Amniotic stem cell (primary cell): ENCODE data around the gene MGST3.
"Not testable (repeated sequence)": the region's sequence is repeated elsewhere in the genome, so short reads cannot be mapped to it uniquely, and the experiment has no call there.

Experiments used
- DNase-seq: peaks from one replicate; lab custom pipeline; 2025; lab: John Stamatoyannopoulos, UW

MGST3 gene

DNA sequence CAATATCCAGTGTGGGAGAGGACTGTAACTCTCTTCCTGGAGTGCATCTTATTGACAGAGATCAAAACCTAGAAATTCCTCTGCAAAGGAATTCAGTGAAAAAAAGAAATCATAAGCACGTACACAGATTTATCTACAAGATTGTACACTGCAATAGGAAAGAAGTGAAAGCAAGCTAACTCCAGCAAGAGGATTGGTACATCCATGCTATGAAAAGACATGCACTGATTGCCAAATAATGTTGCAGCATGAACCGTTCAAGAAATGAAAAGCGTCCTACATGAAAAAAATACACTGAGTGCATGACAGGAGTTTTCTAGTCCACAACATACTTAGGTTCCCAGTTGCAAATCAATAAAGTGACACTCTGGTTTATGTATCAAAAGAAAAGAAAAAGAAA is 1.9 kb upstream of the MGST3 start:
- no peak for DNase-seq

- DNase-seq, result no peak
Measured at GRCh38 chr1:165629848-165630628, 996 bp upstream of the MGST3 start.

DNA sequence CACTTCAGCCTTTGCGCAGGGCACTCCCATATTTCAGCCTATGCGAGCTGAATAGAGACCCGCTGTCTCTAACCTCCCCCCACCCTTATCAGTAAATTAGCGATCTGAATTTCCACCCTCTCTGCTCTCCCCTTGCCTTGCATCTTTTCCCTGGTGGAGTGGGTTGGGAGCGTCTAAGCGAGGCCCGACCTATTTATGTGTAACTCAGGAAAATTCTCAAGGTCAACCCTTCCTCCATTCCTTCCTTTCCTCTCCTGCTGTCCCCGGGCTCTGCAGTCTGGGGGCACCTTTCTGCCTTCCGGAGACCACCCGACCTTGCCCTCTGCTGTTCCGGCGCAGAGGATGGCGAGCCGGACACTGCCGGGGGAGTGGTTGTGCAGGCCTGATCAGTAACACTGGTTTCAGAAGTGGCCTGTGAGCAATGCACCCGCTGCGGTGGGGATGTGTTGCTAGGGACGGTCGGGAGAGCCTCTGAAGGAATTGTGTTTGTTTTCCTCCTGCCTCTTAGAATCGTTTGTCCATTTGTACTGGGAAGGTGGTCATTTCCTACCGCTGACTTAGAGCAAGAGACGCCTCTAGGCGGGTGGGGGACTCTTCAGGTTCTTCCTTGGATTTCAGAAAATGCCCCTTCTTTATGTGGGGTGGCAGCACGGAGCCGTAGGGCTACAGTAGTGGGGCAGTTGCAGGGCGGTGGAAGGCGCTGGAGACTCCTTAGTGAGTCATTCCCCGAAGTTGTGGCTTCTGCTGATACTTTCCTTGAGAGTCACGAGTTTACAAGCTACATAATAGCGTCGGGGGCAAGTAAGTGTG is 513 bp downstream of the MGST3 start:
- peak; percentile 84 for DNase-seq

DNA sequence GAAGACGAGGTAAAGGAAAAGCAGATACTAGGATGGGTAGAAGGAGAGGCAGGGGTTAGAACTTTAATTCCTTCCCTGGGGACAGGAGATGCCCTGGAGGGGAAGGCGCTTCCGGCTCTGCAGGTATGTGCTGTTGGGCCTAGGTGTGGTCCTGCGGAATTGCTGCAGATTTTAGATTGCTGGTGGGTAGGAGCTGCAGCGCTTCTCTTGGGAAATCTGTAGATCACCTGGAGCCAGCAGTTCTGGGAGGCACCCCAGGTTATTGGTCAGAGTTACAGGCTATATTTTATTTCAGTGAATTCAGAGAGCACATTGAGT is 1.1 kb downstream of the MGST3 start:
- no peak for DNase-seq

GRCh38 chr1:165632491-165632890 is 1.5 kb downstream of the MGST3 start:
- DNase-seq, result no peak

GRCh38 chr1:165633614-165634013 is 2.6 kb downstream of the MGST3 start:
- DNase-seq, result peak; percentile 9

- DNase-seq, result no peak
Measured at GRCh38 chr1:165634154-165634921, 3.3 kb downstream of the MGST3 start.

- no peak for DNase-seq
Measured at GRCh38 chr1:165635329-165635728, 4.3 kb downstream of the MGST3 start.

DNA sequence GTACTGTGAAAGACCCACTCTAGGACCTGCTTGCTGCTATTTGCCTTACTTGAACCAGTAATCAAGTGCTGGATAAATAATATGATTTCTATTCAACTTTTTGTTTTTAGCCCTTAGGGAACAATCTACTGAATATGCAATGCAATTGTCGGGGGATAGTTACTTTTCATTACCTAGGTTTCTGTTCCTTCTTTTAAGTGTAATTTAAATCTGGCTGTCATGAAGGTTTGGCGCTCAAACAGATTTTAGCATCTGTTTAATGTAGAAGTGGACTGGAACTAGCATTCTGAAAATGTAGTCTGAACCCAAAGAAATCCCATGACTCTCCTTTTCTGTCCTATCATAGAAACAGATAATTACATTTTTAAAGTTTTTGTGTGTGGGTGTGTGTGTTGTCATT is 4.8 kb downstream of the MGST3 start:
- DNase-seq, result no peak

- DNase-seq, result no peak
Measured at GRCh38 chr1:165637427-165637826, 6.4 kb downstream of the MGST3 start.

GRCh38 chr1:165638211-165638610 is 7.2 kb downstream of the MGST3 start:
- DNase-seq, result not testable (repeated sequence)

- DNase-seq, result no peak
Measured at GRCh38 chr1:165639821-165640623, 9.0 kb downstream of the MGST3 start.

DNA sequence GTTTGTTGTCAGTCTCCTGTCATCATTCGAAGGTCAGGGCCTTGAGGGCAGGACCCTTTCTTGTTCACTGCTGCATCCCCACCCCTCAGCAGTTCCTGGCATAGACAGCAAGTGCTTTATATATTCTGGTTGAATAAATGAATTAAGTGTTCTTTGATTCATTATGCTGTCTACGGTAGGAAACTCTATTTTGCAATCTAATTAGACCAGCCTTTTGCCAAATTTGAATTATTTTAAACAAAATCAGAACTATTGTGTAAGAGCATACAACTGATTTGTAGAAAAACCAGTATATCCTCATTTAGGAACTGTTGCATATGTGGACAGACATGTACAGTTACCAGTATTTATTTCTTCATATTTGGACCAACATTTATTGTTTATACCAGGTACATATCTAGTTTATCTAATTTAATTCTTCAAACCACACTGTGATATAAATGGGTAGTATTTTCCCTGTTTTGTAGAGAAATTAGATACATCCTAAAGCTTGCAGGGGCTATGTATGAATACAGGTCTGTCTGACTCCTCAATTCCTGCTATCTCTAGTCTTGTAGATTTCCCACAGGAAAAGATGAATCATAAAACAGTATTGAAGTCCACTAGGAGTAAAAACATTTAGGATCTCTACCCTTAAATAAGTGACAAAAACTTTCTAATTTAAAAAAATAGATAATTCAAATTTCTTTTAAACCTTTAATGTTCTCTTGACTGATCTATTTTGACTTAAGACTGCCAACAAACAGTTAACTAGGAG is 10.4 kb downstream of the MGST3 start:
- DNase-seq, result no peak

GRCh38 chr1:165644064-165644735 is 13.2 kb downstream of the MGST3 start:
- DNase-seq, result no peak

- DNase-seq, result no peak
Measured at GRCh38 chr1:165645654-165646366, 14.8 kb downstream of the MGST3 start.

GRCh38 chr1:165647517-165647916 is 16.5 kb downstream of the MGST3 start:
- DNase-seq, result no peak

DNA sequence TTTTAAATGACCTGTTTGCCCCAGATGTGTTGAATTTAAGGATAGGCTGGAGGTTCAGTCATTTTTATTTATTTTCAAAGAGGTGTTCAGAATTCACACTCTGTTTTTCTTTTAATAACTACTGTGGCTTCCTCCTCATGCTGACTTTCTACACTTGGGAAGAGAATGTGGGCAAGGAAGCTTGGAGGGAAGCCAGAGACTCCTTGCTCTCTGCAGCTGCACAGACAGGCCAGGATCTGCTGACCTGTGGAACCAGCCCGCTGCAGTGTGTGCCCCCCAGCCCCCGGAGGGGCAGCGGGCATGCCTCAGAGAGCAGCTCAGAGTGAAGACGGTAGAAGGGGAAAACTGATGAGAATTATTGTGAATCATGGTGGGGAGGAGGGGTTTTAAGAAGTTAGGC is 16.9 kb downstream of the MGST3 start:
- DNase-seq, result no peak

GRCh38 chr1:165648919-165649572 is 18.0 kb downstream of the MGST3 start:
- no peak for DNase-seq

- no peak for DNase-seq
Measured at GRCh38 chr1:165650981-165651625, 20.1 kb downstream of the MGST3 start.
